Lung (tissue), 12 donors: ENCODE measurements around the gene DENND1A. TPM values are rescaled to one million over a fixed set of nuclear protein-coding genes. Genes with fewer than 3 reads are reported as not detected.
A peak's percentile ranks its signal among the peaks of the same experiment; 100 is the strongest.

Source experiments
- ATAC-seq: fragments of 200-7000 bp; cut with Tn5 transposase; one replicate; pipeline ENCODE4 v1.9.1; 2020; ENCODE audit warnings: moderate number of reproducible peaks; ENCODE audit not compliant: insufficient read depth, low FRiP score
- DNase-seq, 3 donors: peaks; one replicate each; pipeline ENCODE4 v3.0.0-alpha.2; 2013 to 2017
- H3K27ac ChIP-seq, 2 donors: one replicate each; pipeline ENCODE4 v1.5.1; 2013; ENCODE audit warnings: mild to moderate bottlenecking in 2 of 2, moderate library complexity in 2 of 2, control low read depth in 1 of 2, inconsistent platforms in 1 of 2, low read depth in 1 of 2, low read length in 1 of 2
- H3K27me3 ChIP-seq, 3 donors: one replicate each; pipeline ENCODE4 v1.5.1; 2013; ENCODE audit warnings: low read length in 2 of 3; ENCODE audit not compliant: control insufficient read depth in 3 of 3, insufficient read depth in 3 of 3
- H3K36me3 ChIP-seq, 4 donors: one replicate each; pipeline ENCODE4 v1.5.1; 2013; ENCODE audit warnings: low read length in 4 of 4, mild to moderate bottlenecking in 1 of 4, moderate library complexity in 1 of 4; ENCODE audit not compliant: control insufficient read depth in 4 of 4, insufficient read depth in 4 of 4
- H3K4me1 ChIP-seq, 5 donors: one replicate each; pipeline ENCODE4 v1.5.1; 2013; ENCODE audit warnings: low read length in 5 of 5, mild to moderate bottlenecking in 2 of 5, moderate library complexity in 1 of 5; ENCODE audit not compliant: control insufficient read depth in 5 of 5, insufficient read depth in 5 of 5
- H3K4me3 ChIP-seq: one replicate; pipeline ENCODE4 v1.5.1; 2013; ENCODE audit warnings: mild to moderate bottlenecking, control low read depth, moderate library complexity
- H3K9ac ChIP-seq, 2 donors: one replicate each; pipeline ENCODE4 v1.5.1; 2013; ENCODE audit warnings: low read length in 2 of 2, control low read depth in 1 of 2; ENCODE audit not compliant: insufficient read depth in 1 of 2
- H3K9me3 ChIP-seq, 4 donors: one replicate each; pipeline ENCODE4 v1.5.1; 2013; ENCODE audit warnings: low read length in 3 of 4, mild to moderate bottlenecking in 1 of 4, moderate library complexity in 1 of 4; ENCODE audit not compliant: control insufficient read depth in 4 of 4, insufficient read depth in 3 of 4
- whole genome bisulfite sequencing, 2 donors: extraction: QIAGEN DNeasy Blood & Tissue Kit; methylation state at CpG; one replicate each; pipeline ENCODE4 v1.1.7; 2013; 5-methylcytosine and 5-hydroxymethylcytosine counted together
- polyA plus RNA-seq, 2 donors: library from polyadenylated mRNA; stranded (reverse); fragments of 200-250 nt; gene quantifications; one replicate each; pipeline ENCODE4 v1.2.1, GENCODE V29; 2013
- total RNA-seq, 2 donors: library from RNA; depleted of rRNA in 1 of 2; stranded (reverse); fragments of >200 nt in 1 of 2; gene quantifications; one replicate each; pipeline ENCODE4 v1.2.1, GENCODE V29; 2014 to 2021
- TF ChIP-seq, protein P1 (sequence below): IDR thresholded peaks from 2 replicates; pipeline ENCODE4 v1.5.1; 2012; ENCODE audit warnings: mild to moderate bottlenecking; ENCODE audit errors: control extremely low read depth, extremely low read depth
- donor health status: control.
- donor health status: control.
- donor health status: Bipolar disorder and iron deficiency.
- donor health status: healthy.
- donor health status: DM: yes; HTN: yes; CAD: no.

The DENND1A gene
- total and polyA plus RNA-seq, 4 donors: 5.7 to 29.8 (median 14.5) TPM

DNA sequence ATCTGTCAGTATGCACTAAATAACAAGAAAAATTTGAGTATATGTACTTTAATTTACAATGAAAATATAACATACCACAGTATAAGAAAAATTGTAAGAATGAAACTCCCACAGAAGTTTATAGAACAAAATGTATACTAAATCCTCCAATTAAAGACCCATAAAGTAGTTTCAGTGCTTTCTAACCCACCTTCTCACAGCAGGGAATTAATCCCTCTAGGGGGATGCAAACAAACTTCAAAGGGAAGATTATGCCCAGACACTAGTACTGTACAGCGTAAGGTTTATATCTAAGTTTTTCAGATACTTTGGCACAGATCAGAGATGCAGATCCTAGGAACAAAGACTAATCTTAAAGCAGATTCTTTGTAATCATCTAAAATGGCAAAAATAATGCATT lies 57.2 kb downstream of the DENND1A start:
- no peaks in the 10 kb centered on the region for H3K9me3 ChIP-seq
- H3K4me1 ChIP-seq: peaks cover 0 to 3% (median 0%) of the 10 kb centered on the region in 5 donors
- no peak for DNase-seq
- TF ChIP-seq, protein P1, sequence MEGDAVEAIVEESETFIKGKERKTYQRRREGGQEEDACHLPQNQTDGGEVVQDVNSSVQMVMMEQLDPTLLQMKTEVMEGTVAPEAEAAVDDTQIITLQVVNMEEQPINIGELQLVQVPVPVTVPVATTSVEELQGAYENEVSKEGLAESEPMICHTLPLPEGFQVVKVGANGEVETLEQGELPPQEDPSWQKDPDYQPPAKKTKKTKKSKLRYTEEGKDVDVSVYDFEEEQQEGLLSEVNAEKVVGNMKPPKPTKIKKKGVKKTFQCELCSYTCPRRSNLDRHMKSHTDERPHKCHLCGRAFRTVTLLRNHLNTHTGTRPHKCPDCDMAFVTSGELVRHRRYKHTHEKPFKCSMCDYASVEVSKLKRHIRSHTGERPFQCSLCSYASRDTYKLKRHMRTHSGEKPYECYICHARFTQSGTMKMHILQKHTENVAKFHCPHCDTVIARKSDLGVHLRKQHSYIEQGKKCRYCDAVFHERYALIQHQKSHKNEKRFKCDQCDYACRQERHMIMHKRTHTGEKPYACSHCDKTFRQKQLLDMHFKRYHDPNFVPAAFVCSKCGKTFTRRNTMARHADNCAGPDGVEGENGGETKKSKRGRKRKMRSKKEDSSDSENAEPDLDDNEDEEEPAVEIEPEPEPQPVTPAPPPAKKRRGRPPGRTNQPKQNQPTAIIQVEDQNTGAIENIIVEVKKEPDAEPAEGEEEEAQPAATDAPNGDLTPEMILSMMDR: no peak
- ATAC-seq: no peak
- no peaks in the 10 kb centered on the region for H3K27me3 ChIP-seq
- 91 to 95% methylated on average over 1 of the region's 1 CpG for WGBS, 2 donors
- H3K9ac ChIP-seq: no peak overlapping the region
- H3K27ac ChIP-seq: no peak overlapping the region
- no peak overlapping the region for H3K4me3 ChIP-seq
- H3K36me3 ChIP-seq: peaks cover 0 to 5% (median 3%) of the 10 kb centered on the region in 4 donors

- H3K9me3 ChIP-seq: no peaks in the 10 kb centered on the region
- H3K27me3 ChIP-seq: no peaks in the 10 kb centered on the region
- DNase-seq (no peak), ATAC-seq (no peak)
- TF ChIP-seq, protein P1: no peak
- H3K27ac ChIP-seq: no peak overlapping the region
- 89 to 96% methylated on average over 3 of the region's 3 CpGs for WGBS, 2 donors
- H3K9ac ChIP-seq: no peak overlapping the region
- peaks cover 0 to 4% (median 2%) of the 10 kb centered on the region in 4 donors for H3K36me3 ChIP-seq
- peaks cover 0 to 3% (median 2%) of the 10 kb centered on the region in 5 donors for H3K4me1 ChIP-seq
- H3K4me3 ChIP-seq: no peak overlapping the region
Observed at GRCh38 chr9:123871781-123872180, 58.1 kb downstream of the DENND1A start.

- Histone ChIP-seq H3K4me1 (peaks cover 0 to 8% (median 2%) of the 10 kb centered on the region in 5 donors), H3K4me3 (no peak overlapping the region), H3K9ac (no peak overlapping the region), H3K27ac (no peak overlapping the region), H3K27me3 (peaks cover 0 to 2% (median 0%) of the 10 kb centered on the region in 3 donors), H3K9me3 (no peaks in the 10 kb centered on the region), H3K36me3 (no peaks in the 10 kb centered on the region)
- TF ChIP-seq, protein P1: no peak
- ATAC-seq: no peak
- peak in 1 of 3 donors; percentile 10 for DNase-seq
- 29 to 44% methylated on average over 3 of the region's 3 CpGs for WGBS, 2 donors
Observed at GRCh38 chr9:123868002-123868401, 61.9 kb downstream of the DENND1A start.

GRCh38 chr9:123867034-123867433 lies 62.9 kb downstream of the DENND1A start:
- 32 to 55% methylated on average over 3 of the region's 3 CpGs for WGBS, 2 donors
- no peak overlapping the region for H3K27ac ChIP-seq

More at GRCh38 chr9:123867034-123867433, 62.9 kb downstream of the DENND1A start:
- no peak overlapping the region for H3K9ac ChIP-seq
- peak in 1 of 3 donors; percentile 9 for DNase-seq
- TF ChIP-seq, protein P1: no peak
- ATAC-seq: no peak
- no peaks in the 10 kb centered on the region for H3K9me3 ChIP-seq
- H3K27me3 ChIP-seq: peaks cover 0 to 2% (median 0%) of the 10 kb centered on the region in 3 donors
- H3K36me3 ChIP-seq: no peaks in the 10 kb centered on the region
- peaks cover 0 to 8% (median 2%) of the 10 kb centered on the region in 5 donors for H3K4me1 ChIP-seq
- no peak overlapping the region for H3K4me3 ChIP-seq
